HG03521 (cell line): ENCODE results near the gene VPS45.

ENCODE experiments used
- ATAC-seq: cut with Tn5 transposase; IDR thresholded peaks from one replicate; pipeline ENCODE4 v1.9.1; 2021; ENCODE audit warnings: mild to moderate bottlenecking, moderate library complexity; ENCODE audit not compliant: unreplicated experiment

Gene VPS45

DNA sequence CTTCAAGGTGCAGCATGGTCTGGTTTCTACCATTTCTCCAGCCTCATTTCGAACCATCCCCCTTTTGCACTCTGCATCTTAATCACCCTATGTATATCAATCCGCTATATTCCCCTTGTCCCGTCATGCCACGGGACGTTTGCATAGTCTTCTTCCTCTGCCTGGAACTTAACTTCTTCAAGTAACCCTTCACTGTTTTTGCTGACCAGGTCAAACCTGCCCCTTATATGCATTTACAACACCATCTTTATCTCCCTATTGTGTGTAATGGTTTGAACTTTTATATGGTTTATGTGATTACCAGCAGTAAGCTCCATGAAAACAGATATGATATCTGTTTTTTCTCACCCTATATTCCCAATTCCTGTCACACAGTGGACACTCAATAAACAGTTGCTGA lies 2.3 kb downstream of the VPS45 start:
- ATAC-seq: no peak

- no peak for ATAC-seq
Measured at GRCh38 chr1:150072959-150073358, 5.4 kb downstream of the VPS45 start.

DNA sequence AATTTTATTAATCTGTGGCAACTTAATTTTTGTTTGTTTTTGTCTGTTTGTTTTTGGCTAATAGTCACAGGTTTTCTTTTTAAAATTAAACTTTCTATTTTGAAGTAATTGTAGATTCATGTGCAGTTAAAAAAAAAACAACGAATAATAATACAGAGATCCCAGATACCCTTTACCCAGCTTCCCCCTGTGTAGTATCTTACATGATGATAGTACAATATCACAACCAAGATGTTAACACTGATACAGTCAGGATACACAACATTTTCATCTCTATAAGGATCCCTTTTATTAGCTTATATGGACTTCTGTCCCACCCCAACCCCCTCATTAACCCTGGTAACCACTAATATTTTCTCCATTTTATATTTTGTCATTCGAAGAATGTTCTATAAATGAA lies 5.9 kb downstream of the VPS45 start:
- no peak for ATAC-seq

GRCh38 chr1:150076066-150076465 lies 8.5 kb downstream of the VPS45 start:
- no peak for ATAC-seq

- ATAC-seq: no peak
Measured at GRCh38 chr1:150076985-150077384, 9.4 kb downstream of the VPS45 start.

GRCh38 chr1:150080784-150081183 lies 13.2 kb downstream of the VPS45 start:
- no peak for ATAC-seq

- no peak for ATAC-seq
Measured at GRCh38 chr1:150082494-150082893, 14.9 kb downstream of the VPS45 start.

- ATAC-seq: no peak
Measured at GRCh38 chr1:150083907-150084306, 16.3 kb downstream of the VPS45 start.

DNA sequence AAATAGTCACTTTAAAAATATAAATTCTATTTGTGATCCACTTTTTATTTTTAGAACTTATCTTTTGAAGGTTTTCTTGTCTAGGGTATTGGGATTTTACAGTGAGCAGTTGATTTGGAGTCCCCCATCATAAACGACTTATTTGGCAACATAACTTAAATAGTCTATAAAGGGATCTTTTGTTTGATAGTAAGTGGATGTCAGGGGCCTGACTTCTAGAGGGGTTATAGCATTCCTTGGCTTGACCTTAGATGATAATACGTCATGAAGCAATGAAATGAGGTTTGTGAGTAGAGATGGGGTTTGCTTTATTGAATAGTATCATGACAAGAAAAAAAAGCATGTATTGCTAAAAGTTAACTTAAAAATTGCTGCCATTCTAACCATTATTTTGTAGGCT lies 17.8 kb downstream of the VPS45 start:
- ATAC-seq: no peak

GRCh38 chr1:150087415-150087814 lies 19.8 kb downstream of the VPS45 start:
- no peak for ATAC-seq

- no peak for ATAC-seq
Measured at GRCh38 chr1:150089846-150090520, 22.4 kb downstream of the VPS45 start.

GRCh38 chr1:150092180-150092791 lies 24.7 kb downstream of the VPS45 start:
- no peak for ATAC-seq

DNA sequence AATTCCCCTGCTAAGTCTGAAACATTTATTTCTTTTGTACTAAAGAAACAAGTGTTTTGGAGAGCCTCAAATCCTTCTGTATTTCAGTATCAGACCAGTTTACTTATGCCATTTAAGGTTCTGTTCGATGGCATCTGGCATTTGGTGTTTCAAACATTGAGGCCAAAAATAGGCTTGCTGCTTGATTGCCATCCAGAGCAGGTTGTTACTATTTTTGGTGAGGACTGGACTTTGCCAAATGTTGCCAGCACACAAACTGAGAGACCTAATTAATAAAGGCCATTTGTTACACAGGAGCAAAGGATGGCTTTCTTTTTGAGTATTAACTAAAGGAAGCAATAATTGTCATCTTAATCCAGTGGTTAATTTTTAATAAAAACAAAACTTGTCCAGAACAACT lies 26.2 kb downstream of the VPS45 start:
- no peak for ATAC-seq

- ATAC-seq: no peak
Measured at GRCh38 chr1:150094734-150095265, 27.2 kb downstream of the VPS45 start.

DNA sequence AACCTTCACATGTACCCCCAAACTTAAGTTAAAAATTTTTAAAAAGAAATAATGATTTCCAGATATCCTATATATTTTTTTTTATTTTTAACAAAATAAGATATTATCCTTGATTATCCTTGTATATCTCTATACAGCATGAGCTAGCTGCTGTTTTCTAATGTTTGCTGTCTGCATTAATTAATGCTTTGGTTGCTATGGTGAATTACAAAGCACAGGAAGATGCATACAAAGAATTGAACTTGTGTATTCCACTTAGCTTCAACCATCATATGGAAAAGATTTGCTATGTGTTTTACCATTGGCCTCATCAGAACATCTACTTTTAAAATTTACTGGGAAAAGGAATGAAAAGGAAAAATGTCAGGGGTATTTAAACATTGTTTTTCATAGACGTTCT lies 35.4 kb downstream of the VPS45 start:
- ATAC-seq: no peak

GRCh38 chr1:150106341-150106740 lies 38.8 kb downstream of the VPS45 start:
- no peak for ATAC-seq

DNA sequence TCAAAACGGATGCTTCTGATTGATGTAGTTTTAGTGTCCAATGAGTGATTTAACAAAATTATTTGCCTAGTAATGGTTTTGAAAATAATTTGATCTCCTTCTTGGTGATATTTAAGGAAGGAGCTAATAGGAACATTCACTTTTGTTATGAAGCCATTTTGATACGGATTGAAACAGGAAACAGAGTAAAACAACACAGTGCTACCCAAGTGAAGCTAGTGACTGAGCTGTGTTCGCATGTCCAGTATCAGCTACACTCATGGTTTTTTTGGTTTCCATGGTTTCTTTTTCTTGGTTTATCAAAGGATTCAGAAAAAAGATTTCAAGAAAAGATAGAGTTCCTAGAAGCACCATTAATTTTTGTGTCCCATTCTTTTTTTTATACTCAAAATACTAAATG lies 42.0 kb downstream of the VPS45 start:
- ATAC-seq: no peak

DNA sequence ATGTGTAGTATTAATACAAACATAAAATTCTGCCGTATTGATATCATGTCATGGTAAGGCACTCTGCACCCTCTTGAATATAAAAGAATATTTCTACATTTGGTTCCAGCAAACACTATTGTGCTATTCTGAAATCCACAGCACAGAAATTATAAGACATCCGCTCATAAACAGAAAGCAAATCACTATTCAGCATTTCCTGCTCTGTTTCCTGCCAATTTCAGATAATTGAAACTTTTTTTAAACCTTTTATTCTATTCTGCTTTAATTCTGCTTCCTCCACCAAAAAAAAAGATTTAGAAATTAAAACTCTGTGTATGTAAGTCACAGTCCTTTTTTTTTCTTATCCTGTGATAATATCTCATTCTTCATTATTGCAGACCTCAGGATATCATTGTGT lies 42.5 kb downstream of the VPS45 start:
- ATAC-seq: no peak

DNA sequence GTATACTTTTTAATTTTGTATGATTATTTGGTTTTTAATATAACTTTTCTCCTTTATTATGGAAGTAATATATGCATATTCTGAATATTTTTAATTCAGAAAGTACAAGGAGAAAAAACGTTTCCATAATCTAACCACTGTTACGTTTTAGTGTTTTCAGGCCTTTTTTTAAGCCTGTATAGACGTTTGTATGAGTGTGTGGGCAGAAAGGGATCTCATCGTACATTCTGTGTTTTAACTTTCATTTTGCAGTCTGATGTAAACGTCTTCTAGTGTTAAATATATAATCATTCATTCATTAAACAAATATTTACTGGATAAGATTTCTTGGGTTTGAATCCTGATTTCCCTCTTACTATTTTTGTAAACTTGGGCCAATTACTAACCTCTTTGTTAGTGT lies 44.1 kb downstream of the VPS45 start:
- ATAC-seq: no peak

DNA sequence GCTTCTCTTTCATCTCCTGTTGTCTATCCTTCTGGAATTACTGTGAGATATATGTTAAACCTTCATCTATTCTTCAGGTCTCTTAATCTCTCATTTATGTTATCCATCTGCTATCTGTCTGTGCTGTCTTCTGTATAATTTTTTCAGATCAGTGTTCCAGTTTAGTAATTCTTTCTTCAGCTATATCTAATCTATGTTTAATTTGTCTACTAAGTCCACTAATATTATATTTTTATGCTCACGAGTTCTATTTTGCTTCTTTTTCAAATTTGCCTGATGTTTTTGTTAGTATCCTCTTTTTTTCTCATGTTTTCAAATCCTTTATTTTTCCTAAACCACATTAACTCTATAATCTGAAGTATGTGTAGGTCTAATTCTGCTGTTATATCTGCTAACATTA lies 47.5 kb downstream of the VPS45 start:
- ATAC-seq: no peak

- no peak for ATAC-seq
Measured at GRCh38 chr1:150118716-150119115, 51.1 kb downstream of the VPS45 start.

GRCh38 chr1:150121236-150121862 lies 53.8 kb downstream of the VPS45 start:
- no peak for ATAC-seq
